Measurements from ENCODE around the gene SLC6A9.

SLC6A9 gene

DNA sequence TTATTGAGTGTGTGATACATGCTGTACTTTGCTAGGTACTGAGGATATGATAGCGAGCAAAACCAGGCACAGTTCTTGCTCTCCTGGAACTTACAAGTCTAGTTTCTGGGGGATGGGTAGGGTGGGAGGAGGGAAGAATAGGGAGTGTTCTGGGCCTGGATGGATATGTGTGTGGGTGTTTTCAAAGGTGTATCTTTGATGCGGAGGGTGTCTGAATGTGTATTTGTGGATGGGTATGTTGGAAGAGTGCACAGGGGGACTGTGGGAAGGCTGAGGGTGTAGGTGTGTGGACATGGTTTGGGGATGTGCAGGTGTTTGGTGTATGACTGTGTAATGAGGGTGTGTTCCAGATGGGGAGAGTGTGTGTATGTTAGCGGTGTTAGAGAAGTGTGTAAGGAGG is 65.9 kb downstream of the SLC6A9 start:
- no peak overlapping the region for H3K18ac ChIP-seq (ENCODE audit: low read depth in 1 of 2, low read length in 2 of 2)
- H3K27ac ChIP-seq (ENCODE audit: low read length, poor library complexity, severe bottlenecking), result no peak overlapping the region
- no peak overlapping the region for H2BK5ac ChIP-seq (ENCODE audit: low read depth, low read length, poor library complexity, severe bottlenecking)
- H4K91ac ChIP-seq (ENCODE audit: low read length), result no peak overlapping the region
- no peak overlapping the region for H3K9ac ChIP-seq (ENCODE audit: low read length)
- H3K23ac ChIP-seq (ENCODE audit: low read length in 2 of 2), result no peak overlapping the region
- no peaks in the 10 kb centered on the region for H3K27me3 ChIP-seq (ENCODE audit: control insufficient read depth in 1 of 2, insufficient read depth in 1 of 2, low read length in 2 of 2)
- no peak for DNase-seq
- 97% methylated on average over 2 of the region's 3 CpGs for WGBS
- H3K4me3 ChIP-seq (ENCODE audit: insufficient read depth in 1 of 2, low read depth in 1 of 2, low read length in 2 of 2), result no peak overlapping the region
- peaks cover 5% of the 10 kb centered on the region for H3K79me1 ChIP-seq (replicated peaks; ENCODE audit: low read length, poor library complexity, severe bottlenecking)
- no peak overlapping the region for H3K4me2 ChIP-seq (ENCODE audit: low read length, poor library complexity, severe bottlenecking)
- no peaks in the 10 kb centered on the region for H3K9me3 ChIP-seq (ENCODE audit: control insufficient read depth, low read length)
- H3K36me3 ChIP-seq (ENCODE audit: control insufficient read depth in 1 of 2, insufficient read depth in 2 of 2, low read depth in 1 of 2, low read length in 2 of 2), result peaks cover 52 to 72% of the 10 kb centered on the region in 2 experiments
- H2AK5ac ChIP-seq (ENCODE audit: low read length, severe bottlenecking), result no peak overlapping the region
- H3K14ac ChIP-seq (ENCODE audit: low read length in 2 of 2), result no peak overlapping the region
- H3K4ac ChIP-seq (ENCODE audit: low read depth in 1 of 2, low read length in 2 of 2), result no peak overlapping the region
- H2AFZ ChIP-seq (ENCODE audit: low read depth, low read length), result no peak overlapping the region
- no peak overlapping the region for H2BK15ac ChIP-seq (ENCODE audit: low read depth, poor library complexity, severe bottlenecking)
- H2BK120ac ChIP-seq (ENCODE audit: low read depth, low read length), result no peak overlapping the region
- no peak overlapping the region for H2BK12ac ChIP-seq (ENCODE audit: low read length in 2 of 2)
- H4K8ac ChIP-seq (ENCODE audit: low read length), result no peak overlapping the region
- H3K4me1 ChIP-seq (ENCODE audit: control insufficient read depth, insufficient read depth, low read depth, low read length), result peaks cover 1% of the 10 kb centered on the region

- H2AFZ ChIP-seq (ENCODE audit: low read depth, low read length), result no peak overlapping the region
- no peak overlapping the region for H3K9ac ChIP-seq (ENCODE audit: low read length)
- H3K4me3 ChIP-seq (ENCODE audit: insufficient read depth in 1 of 2, low read depth in 1 of 2, low read length in 2 of 2), result no peak overlapping the region
- no peak overlapping the region for H3K14ac ChIP-seq (ENCODE audit: low read length in 2 of 2)
- WGBS, result 84% methylated on average over 3 of the region's 5 CpGs
- no peaks in the 10 kb centered on the region for H3K4me1 ChIP-seq (ENCODE audit: control insufficient read depth, insufficient read depth, low read depth, low read length)
- H4K8ac ChIP-seq (ENCODE audit: low read length), result no peak overlapping the region
- H3K79me1 ChIP-seq (replicated peaks; ENCODE audit: low read length, poor library complexity, severe bottlenecking), result peaks cover 2% of the 10 kb centered on the region
- H3K18ac ChIP-seq (ENCODE audit: low read depth in 1 of 2, low read length in 2 of 2), result no peak overlapping the region
- no peak overlapping the region for H3K4me2 ChIP-seq (ENCODE audit: low read length, poor library complexity, severe bottlenecking)
- DNase-seq, result no peak
- no peak overlapping the region for H3K4ac ChIP-seq (ENCODE audit: low read depth in 1 of 2, low read length in 2 of 2)
- no peak overlapping the region for H2BK120ac ChIP-seq (ENCODE audit: low read depth, low read length)
- H3K9me3 ChIP-seq (ENCODE audit: control insufficient read depth, low read length), result no peaks in the 10 kb centered on the region
- H3K27me3 ChIP-seq (ENCODE audit: control insufficient read depth in 1 of 2, insufficient read depth in 1 of 2, low read length in 2 of 2), result no peaks in the 10 kb centered on the region
- no peak overlapping the region for H4K91ac ChIP-seq (ENCODE audit: low read length)
- H2BK15ac ChIP-seq (ENCODE audit: low read depth, poor library complexity, severe bottlenecking), result no peak overlapping the region
- no peak overlapping the region for H2BK5ac ChIP-seq (ENCODE audit: low read depth, low read length, poor library complexity, severe bottlenecking)
- H2AK5ac ChIP-seq (ENCODE audit: low read length, severe bottlenecking), result no peak overlapping the region
- H3K36me3 ChIP-seq (ENCODE audit: control insufficient read depth in 1 of 2, insufficient read depth in 2 of 2, low read depth in 1 of 2, low read length in 2 of 2), result peaks cover 62 to 86% of the 10 kb centered on the region in 2 experiments
- H3K23ac ChIP-seq (ENCODE audit: low read length in 2 of 2), result no peak overlapping the region
- H3K27ac ChIP-seq (ENCODE audit: low read length, poor library complexity, severe bottlenecking), result no peak overlapping the region
- H2BK12ac ChIP-seq (ENCODE audit: low read length in 2 of 2), result no peak overlapping the region
These were observed 67.4 kb downstream of the SLC6A9 start for GRCh38 chr1:43963890-43964289.

DNA sequence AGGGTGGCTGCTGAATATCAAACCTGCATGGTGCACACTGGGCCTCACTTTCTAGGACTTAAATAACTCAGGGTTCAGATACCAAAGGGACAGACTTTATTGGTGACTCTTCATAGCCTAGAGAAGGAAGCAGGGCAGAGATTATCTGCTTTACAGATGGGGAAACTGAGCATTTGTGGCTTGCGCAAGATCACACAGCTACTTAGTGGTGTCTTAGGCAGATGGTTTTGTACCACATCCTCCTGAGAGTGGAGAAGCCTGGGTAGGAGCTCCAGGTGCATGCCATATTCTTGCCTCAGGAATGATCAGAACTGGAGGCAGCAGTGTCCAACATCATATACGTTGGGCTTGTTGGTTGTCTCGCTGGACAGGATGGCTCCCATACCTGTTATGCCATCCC is 68.3 kb downstream of the SLC6A9 start:
- Histone ChIP-seq H2BK15ac (ENCODE audit: low read depth, poor library complexity, severe bottlenecking) (no peak overlapping the region), H3K4me1 (ENCODE audit: control insufficient read depth, insufficient read depth, low read depth, low read length) (no peaks in the 10 kb centered on the region), H3K4ac (ENCODE audit: low read depth in 1 of 2, low read length in 2 of 2) (no peak overlapping the region)

DNA sequence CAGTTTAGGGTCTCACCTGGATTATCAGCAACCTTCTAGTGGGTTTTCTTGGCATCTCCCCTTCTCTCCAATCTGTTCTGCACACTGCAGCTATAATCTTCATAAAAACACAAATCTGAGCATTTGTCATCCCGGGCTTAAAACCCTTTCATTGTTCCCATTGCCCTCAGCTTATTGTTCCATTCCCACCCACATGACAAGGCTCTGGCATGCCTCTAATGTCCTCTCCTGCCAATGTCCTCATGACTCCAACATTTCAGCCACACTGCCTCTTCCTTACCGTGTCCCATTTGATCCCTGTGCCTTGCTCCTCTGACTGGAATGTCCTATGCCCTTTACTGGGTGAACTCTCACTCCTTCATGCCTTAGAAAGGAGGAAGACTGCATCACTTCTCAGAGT is 68.9 kb downstream of the SLC6A9 start:
- no peak overlapping the region for H4K8ac ChIP-seq (ENCODE audit: low read length)
- no peak overlapping the region for H2AK5ac ChIP-seq (ENCODE audit: low read length, severe bottlenecking)
- H3K14ac ChIP-seq (ENCODE audit: low read length in 2 of 2), result no peak overlapping the region
- no peak overlapping the region for H3K4me2 ChIP-seq (ENCODE audit: low read length, poor library complexity, severe bottlenecking)
- no peak overlapping the region for H3K4ac ChIP-seq (ENCODE audit: low read depth in 1 of 2, low read length in 2 of 2)
- no peak overlapping the region for H3K18ac ChIP-seq (ENCODE audit: low read depth in 1 of 2, low read length in 2 of 2)
- no peak overlapping the region for H2AFZ ChIP-seq (ENCODE audit: low read depth, low read length)
- H3K36me3 ChIP-seq (ENCODE audit: control insufficient read depth in 1 of 2, insufficient read depth in 2 of 2, low read depth in 1 of 2, low read length in 2 of 2), result peaks cover 73 to 96% of the 10 kb centered on the region in 2 experiments
- no peak overlapping the region for H2BK120ac ChIP-seq (ENCODE audit: low read depth, low read length)
- no peaks in the 10 kb centered on the region for H3K9me3 ChIP-seq (ENCODE audit: control insufficient read depth, low read length)
- H3K23ac ChIP-seq (ENCODE audit: low read length in 2 of 2), result no peak overlapping the region
- WGBS, result 80% methylated on average over 2 of the region's 2 CpGs
- no peaks in the 10 kb centered on the region for H3K27me3 ChIP-seq (ENCODE audit: control insufficient read depth in 1 of 2, insufficient read depth in 1 of 2, low read length in 2 of 2)
- no peaks in the 10 kb centered on the region for H3K4me1 ChIP-seq (ENCODE audit: control insufficient read depth, insufficient read depth, low read depth, low read length)
- H3K9ac ChIP-seq (ENCODE audit: low read length), result no peak overlapping the region
- no peak overlapping the region for H4K91ac ChIP-seq (ENCODE audit: low read length)
- H2BK5ac ChIP-seq (ENCODE audit: low read depth, low read length, poor library complexity, severe bottlenecking), result no peak overlapping the region
- no peak overlapping the region for H3K4me3 ChIP-seq (ENCODE audit: insufficient read depth in 1 of 2, low read depth in 1 of 2, low read length in 2 of 2)
- no peak overlapping the region for H2BK12ac ChIP-seq (ENCODE audit: low read length in 2 of 2)
- DNase-seq, result no peak
- peaks cover 2% of the 10 kb centered on the region for H3K79me1 ChIP-seq (replicated peaks; ENCODE audit: low read length, poor library complexity, severe bottlenecking)
- H3K27ac ChIP-seq (ENCODE audit: low read length, poor library complexity, severe bottlenecking), result no peak overlapping the region
- no peak overlapping the region for H2BK15ac ChIP-seq (ENCODE audit: low read depth, poor library complexity, severe bottlenecking)

More for the DNA sequence above, 68.3 kb downstream of the SLC6A9 start:
- H3K27ac ChIP-seq (ENCODE audit: low read length, poor library complexity, severe bottlenecking), result no peak overlapping the region
- H3K14ac ChIP-seq (ENCODE audit: low read length in 2 of 2), result no peak overlapping the region
- H2BK120ac ChIP-seq (ENCODE audit: low read depth, low read length), result no peak overlapping the region
- no peak overlapping the region for H3K18ac ChIP-seq (ENCODE audit: low read depth in 1 of 2, low read length in 2 of 2)
- H2BK5ac ChIP-seq (ENCODE audit: low read depth, low read length, poor library complexity, severe bottlenecking), result no peak overlapping the region
- H3K9me3 ChIP-seq (ENCODE audit: control insufficient read depth, low read length), result no peaks in the 10 kb centered on the region
- no peak overlapping the region for H3K4me2 ChIP-seq (ENCODE audit: low read length, poor library complexity, severe bottlenecking)
- H2AFZ ChIP-seq (ENCODE audit: low read depth, low read length), result no peak overlapping the region
- no peak overlapping the region for H4K8ac ChIP-seq (ENCODE audit: low read length)
- H4K91ac ChIP-seq (ENCODE audit: low read length), result no peak overlapping the region
- H3K9ac ChIP-seq (ENCODE audit: low read length), result no peak overlapping the region
- H2BK12ac ChIP-seq (ENCODE audit: low read length in 2 of 2), result no peak overlapping the region
- no peak overlapping the region for H2AK5ac ChIP-seq (ENCODE audit: low read length, severe bottlenecking)
- DNase-seq, result no peak
- no peaks in the 10 kb centered on the region for H3K27me3 ChIP-seq (ENCODE audit: control insufficient read depth in 1 of 2, insufficient read depth in 1 of 2, low read length in 2 of 2)
- H3K23ac ChIP-seq (ENCODE audit: low read length in 2 of 2), result no peak overlapping the region
- WGBS, result 95% methylated on average over 3 of the region's 3 CpGs
- H3K4me3 ChIP-seq (ENCODE audit: insufficient read depth in 1 of 2, low read depth in 1 of 2, low read length in 2 of 2), result no peak overlapping the region
- peaks cover 2% of the 10 kb centered on the region for H3K79me1 ChIP-seq (replicated peaks; ENCODE audit: low read length, poor library complexity, severe bottlenecking)
- H3K36me3 ChIP-seq (ENCODE audit: control insufficient read depth in 1 of 2, insufficient read depth in 2 of 2, low read depth in 1 of 2, low read length in 2 of 2), result peaks cover 71 to 95% of the 10 kb centered on the region in 2 experiments

All from mesenchymal stem cell (in vitro differentiated cells and primary cell).